Forelimb muscle (tissue), 1 donor: ENCODE data around the gene TRIM42. TPM values are rescaled to one million over a fixed set of nuclear protein-coding genes. Genes with fewer than 3 reads are reported as not detected.
A peak's percentile ranks its signal among the peaks of the same experiment; 100 is the strongest.

Source experiments
- DNase-seq: peaks from one replicate; pipeline ENCODE4 v3.0.0-alpha.2; 2013; ENCODE audit warnings: low read depth
- polyA plus RNA-seq: library from polyadenylated mRNA; unstranded; fragments of 120-200 nt; gene quantifications from one replicate; pipeline ENCODE4 v1.2.1, GENCODE V29; 2013; ENCODE audit not compliant: insufficient read length

TRIM42 gene
- polyA plus RNA-seq: not detected

GRCh38 chr3:140677764-140678163, at the start of gene TRIM42:
Gene TRIM42 (plus strand): TSS chr3:140678064. CDS start chr3:140678230, 166 bp downstream.
- DNase-seq: no peak

GRCh38 chr3:140628606-140629005, 49.3 kb upstream of the TRIM42 start:
- no peak for DNase-seq

- no peak for DNase-seq
Measured at GRCh38 chr3:140629357-140630137, 48.3 kb upstream of the TRIM42 start.

GRCh38 chr3:140630366-140630765, 47.5 kb upstream of the TRIM42 start:
- no peak for DNase-seq

DNA sequence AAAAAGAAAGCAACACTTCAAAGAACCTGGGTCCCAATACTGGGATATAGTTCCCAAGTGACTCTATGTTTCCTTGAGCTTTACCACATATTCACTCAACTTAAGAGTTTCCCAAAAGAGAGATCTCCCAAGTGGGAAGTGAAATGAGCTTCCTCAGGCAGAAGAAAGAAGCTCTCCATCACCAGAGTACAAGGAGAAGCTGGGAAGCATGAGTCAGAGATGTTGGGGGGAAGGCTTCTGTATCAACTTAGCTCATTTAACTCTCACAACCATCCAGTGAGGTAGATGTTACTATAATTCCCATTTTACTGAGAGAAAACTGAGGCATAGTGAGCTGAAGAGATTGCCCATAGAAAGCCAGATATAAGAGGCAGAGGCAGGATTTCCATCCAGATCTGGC, 47.0 kb upstream of the TRIM42 start:
- DNase-seq: no peak

GRCh38 chr3:140635276-140635675, 42.6 kb upstream of the TRIM42 start:
- DNase-seq: no peak

DNA sequence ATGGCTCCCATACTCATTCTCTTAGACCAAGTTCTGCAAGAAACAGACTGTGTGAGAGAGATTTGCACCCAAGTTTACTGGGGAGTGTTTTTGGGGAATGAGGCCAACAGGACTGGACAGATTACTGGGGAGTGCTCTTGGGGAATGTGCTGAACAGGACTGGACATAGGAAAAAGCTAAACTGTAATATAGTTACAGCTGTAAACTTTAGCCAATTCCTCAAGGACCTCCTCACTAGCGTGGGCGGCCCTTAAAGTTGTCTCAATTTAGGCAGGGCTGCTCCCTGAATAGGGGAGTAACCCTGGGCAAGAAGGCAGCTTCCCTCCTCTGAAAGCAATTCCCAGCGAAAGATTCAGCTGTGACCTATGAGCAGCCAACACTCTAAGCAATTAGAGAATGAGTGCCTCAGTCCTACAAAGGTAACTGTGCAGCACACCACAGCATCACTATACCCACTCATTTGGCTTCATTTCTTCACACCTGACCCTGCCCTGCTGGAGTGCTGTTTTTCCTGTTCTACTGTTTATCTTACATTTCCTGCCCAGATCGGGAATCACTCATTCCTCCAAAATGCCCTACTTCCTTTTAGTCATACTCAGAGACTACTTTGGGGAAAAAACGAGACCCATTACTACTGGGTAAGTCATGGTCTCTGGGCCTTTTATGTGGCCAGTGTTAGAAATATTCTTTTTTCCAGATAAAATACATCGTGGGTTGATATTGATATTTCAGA, 41.3 kb upstream of the TRIM42 start:
- peak; percentile 31 for DNase-seq

DNA sequence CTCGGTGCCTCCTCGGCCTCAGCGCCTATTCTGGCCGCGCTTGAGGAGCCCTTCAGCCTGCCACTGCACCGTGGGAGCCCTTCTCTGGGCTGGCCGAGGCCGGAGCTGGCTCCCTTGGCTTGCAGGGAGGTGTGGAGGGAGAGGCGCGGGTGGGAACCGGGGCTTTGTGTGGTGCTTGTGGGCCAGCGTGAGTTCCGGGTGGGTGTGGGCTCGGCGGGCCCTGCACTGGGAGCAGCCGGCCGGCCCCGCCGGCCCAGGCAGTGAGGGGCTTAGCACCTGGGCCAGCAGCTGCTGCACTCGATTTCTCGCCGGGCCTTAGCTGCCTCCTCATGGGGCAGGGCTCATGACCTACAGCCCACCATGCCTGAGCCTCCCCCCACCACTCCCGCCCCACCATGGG, 26.6 kb upstream of the TRIM42 start:
- DNase-seq: no peak

DNA sequence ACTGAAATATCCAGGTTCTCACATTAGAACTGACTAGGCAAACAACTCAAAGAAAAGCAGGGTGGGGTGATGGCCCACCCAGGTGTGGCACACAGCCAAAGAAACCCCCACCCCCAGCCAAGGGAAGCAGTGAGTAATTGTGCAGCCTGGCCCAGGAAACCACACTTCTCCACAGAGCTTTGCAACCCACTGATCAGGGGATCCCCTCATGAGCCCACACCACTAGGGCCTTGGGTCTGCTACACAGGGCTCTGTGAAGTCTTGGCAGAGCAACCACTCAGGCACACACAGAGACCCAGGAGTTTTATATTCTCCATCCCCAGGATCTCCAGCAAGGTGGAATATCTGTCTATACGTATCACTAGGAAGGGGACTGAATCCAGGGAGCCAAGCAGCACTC, 22.2 kb upstream of the TRIM42 start:
- DNase-seq: no peak

- no peak for DNase-seq
Measured at GRCh38 chr3:140664111-140664510, 13.8 kb upstream of the TRIM42 start.

DNA sequence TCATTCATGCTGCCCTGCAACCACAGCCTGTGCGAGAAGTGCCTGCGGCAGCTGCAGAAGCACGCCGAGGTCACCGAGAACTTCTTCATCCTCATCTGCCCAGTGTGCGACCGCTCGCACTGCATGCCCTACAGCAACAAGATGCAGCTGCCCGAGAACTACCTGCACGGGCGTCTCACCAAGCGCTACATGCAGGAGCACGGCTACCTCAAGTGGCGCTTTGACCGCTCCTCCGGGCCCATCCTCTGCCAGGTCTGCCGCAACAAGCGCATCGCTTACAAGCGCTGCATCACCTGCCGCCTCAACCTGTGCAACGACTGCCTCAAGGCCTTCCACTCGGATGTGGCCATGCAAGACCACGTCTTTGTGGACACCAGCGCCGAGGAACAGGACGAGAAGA, 4.7 kb downstream of the TRIM42 start:
- no peak for DNase-seq

DNA sequence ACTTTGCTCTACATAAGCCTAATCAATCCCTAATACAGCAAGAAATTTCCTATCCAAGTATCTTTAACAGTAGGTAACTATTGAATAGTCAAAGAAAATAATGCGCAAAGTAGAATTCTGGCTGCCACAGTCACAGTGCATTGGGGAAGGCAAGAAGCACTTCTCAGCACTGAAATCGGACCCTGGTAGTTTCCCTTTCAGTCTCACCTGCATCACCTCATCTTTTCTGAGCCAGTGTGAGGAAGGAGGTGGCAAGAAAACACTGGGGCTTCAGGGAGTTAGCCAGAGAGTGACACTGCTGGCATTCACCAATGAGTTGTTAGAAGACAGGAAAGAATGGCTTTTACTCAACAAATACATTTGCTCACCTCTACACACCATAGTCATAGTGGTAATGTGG, 8.3 kb downstream of the TRIM42 start:
- DNase-seq: no peak

DNA sequence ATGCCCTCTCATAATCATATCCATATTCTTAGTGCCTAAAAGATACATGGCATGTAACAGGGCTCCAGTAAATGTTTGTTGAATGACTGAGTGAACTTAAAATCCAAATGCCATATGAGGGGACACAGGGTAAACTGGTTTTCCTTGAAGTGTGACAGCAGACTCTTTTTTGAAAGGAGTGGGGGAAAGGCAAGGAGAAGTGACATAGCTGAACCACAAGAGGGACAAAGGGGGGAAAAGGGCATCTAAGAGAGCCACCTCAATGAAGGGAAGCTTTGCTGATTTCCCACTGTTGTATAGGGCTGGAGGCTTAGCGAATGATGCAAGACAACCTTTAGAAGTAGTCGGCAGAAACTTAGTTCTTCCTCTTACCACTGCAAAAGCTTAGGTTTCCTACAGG, 9.1 kb downstream of the TRIM42 start:
- no peak for DNase-seq

DNA sequence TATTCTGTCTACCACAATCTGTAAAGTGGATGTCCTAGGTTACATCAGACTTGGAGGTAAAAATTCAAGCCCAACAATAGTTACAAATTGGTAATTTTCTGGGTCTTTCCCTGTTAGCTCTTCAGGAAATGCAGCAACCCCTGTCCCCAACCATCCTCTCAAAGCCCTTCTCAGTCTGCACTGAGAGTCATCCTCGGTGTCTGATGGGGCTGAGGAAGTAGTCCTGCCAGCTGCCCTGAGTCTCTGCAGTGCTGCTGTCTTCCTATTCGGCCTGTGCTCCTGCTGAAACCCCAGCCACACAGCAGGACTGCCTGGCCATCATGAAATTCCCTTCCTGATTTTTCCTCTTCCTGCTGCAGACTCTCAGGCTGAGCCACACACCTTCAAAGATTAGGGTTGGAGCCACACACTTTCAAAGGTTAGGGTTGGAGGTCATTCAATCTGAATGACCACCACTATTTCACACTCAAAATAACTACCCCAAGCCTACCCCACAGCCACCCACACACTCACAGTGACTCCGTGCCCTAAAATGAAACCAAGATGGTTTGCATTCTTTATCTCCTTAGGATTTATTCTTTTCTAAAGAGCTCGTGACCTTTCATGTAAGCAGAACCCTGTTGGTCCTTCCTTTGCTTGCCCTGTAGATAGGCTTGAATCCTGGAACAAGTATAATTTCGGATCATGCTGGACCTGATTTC, 17.6 kb downstream of the TRIM42 start:
- DNase-seq: no peak

DNA sequence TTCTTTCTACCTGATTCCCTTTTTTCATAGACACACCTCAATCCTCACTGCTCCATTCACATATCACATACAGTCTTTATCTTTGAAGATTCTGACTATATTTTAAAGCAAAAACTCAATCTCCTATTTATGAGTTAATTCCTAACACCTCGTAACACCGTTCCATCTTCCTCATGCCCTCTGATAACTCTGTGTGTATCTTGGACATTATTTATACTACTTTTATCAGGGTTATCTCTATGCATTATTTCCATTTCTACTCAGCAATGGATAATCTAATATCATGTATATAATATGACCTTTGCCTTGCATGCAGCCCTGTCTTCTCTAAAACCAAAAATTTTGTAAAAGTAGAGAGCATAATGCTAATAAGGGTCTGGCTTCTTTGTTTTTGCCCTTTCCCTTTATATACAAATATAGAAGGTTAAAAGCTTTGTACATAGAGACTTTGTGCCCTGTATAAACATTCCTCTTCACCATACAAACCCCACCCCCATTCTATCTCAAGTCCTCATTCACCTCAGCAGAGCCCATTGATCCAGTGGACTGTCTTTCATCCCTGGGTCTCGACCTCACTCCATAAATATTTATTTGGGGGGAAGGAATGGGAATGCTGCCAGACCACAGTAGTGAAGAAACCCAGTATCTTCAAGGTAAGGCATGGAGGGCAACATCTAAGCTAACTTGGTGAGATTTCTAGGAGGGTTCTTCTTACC, 21.8 kb downstream of the TRIM42 start:
- no peak for DNase-seq

DNA sequence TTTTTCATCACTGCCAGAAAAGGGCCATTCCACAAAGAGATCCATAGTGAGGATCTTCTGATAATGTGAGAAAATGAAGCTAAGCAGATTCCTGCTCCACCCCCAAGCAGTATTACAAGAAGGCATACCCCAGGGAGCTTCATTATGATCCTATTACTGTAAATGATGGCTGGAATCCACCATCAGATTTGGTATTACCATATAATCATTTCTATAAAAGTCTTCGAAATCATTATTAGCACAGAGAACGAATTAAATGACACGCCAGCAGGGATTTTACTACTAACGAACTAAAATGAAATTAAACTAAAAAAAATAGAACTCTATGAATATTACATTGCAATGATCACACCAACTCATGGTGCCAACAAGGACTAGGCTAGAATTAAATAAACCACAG, 24.4 kb downstream of the TRIM42 start:
- no peak for DNase-seq

- DNase-seq: no peak
Measured at GRCh38 chr3:140703496-140703895, 25.6 kb downstream of the TRIM42 start.

DNA sequence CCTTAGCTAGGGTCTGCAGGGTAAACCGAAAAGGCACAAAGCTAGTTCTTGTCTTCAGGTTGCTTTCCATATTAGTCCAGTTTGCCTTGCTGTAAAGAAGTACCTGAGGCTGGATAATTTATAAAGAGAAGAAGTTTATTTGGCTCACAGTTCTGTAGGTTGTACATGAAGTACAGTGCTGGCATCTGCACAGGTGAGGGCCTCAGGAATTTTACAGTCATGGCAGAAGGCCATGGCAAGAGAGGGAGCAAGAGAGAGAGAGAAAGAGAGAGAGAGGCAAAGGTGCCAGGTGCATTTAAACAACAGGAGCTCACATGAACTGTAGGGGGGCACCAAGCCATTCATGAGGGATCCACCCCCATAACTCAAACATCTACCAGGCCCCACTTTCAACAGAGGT, 26.9 kb downstream of the TRIM42 start:
- DNase-seq: no peak

DNA sequence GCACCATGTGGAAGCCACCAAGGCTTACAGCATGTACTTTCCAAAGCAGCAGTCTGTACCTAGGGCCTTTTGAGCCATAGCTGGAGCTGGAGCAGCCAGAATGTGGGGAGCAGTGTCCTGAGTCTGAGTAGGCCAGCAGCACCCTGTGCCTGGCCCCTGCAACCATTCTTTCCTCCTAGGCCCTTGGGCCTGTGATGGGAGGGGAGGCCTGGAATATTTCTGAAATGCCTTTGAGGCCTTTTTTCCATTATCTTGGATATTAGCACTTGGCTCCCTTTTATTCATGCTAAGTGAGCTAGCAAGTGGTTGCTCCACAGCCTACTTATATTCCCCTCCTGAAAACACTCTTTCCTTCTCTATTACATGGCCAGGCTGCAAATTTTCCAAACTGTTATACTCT, 28.1 kb downstream of the TRIM42 start:
- no peak for DNase-seq

- DNase-seq: no peak
Measured at GRCh38 chr3:140706360-140706759, 28.5 kb downstream of the TRIM42 start.

DNA sequence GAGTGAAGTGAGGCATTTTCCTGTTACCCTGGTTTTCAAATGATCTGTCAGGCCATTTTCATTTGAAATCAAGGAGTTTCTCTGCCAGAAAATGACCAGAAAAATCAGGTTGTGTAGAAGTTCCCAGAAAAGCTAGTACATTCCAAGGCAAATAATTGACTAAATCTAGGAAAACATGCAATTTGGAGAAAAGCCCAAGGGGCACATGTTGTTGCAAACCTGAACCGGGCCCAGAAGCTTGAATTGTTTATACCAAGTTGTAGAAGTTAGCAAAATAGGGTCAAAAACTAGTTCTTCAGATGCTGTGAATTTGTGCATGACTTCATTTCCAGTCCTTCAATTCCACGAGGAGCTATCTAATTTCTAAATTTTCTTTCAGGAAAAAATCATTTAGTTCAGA, 31.0 kb downstream of the TRIM42 start:
- no peak for DNase-seq

GRCh38 chr3:140709751-140710150, 31.9 kb downstream of the TRIM42 start:
- DNase-seq: no peak
